CD4-positive, alpha-beta T cell treated with Interleukin-10 for 1 hour (primary cell): Measurements from ENCODE around the gene MAP6D1.

Experiments used
- DNase-seq: peaks from one replicate; pipeline ENCODE4 v3.0.0-alpha.2; 2020

Gene MAP6D1

GRCh38 chr3:183825456-183826161 is at the start of gene MAP6D1:
TSS of gene MAP6D1 (minus strand) at chr3:183825577. CDS start at chr3:183825547, 30 bp downstream.
- DNase-seq = peak; percentile 54

GRCh38 chr3:183873914-183874313 is 48.5 kb upstream of the MAP6D1 start:
- no peak for DNase-seq

- DNase-seq = no peak
These were observed 46.2 kb upstream of the MAP6D1 start for GRCh38 chr3:183871541-183871940.

- no peak for DNase-seq
These were observed 45.2 kb upstream of the MAP6D1 start for GRCh38 chr3:183870563-183870962.

GRCh38 chr3:183868796-183869195 is 43.4 kb upstream of the MAP6D1 start:
- DNase-seq = no peak

- no peak for DNase-seq
These were observed 37.2 kb upstream of the MAP6D1 start for GRCh38 chr3:183862610-183863009.

GRCh38 chr3:183857863-183858262 is 32.5 kb upstream of the MAP6D1 start:
- no peak for DNase-seq

- DNase-seq = no peak
These were observed 29.1 kb upstream of the MAP6D1 start for GRCh38 chr3:183854318-183855035.

GRCh38 chr3:183845608-183846288 is 20.4 kb upstream of the MAP6D1 start:
- no peak for DNase-seq

GRCh38 chr3:183845090-183845489 is 19.7 kb upstream of the MAP6D1 start:
- DNase-seq = no peak

GRCh38 chr3:183844606-183845005 is 19.2 kb upstream of the MAP6D1 start:
- no peak for DNase-seq

GRCh38 chr3:183839751-183840150 is 14.4 kb upstream of the MAP6D1 start:
- DNase-seq = no peak

GRCh38 chr3:183837894-183838293 is 12.5 kb upstream of the MAP6D1 start:
- DNase-seq = no peak

GRCh38 chr3:183837390-183837789 is 12.0 kb upstream of the MAP6D1 start:
- DNase-seq = no peak

- no peak for DNase-seq
These were observed 8.1 kb upstream of the MAP6D1 start for GRCh38 chr3:183833516-183833915.

GRCh38 chr3:183830187-183830586 is 4.8 kb upstream of the MAP6D1 start:
- DNase-seq = no peak

GRCh38 chr3:183829466-183829865 is 4.1 kb upstream of the MAP6D1 start:
- no peak for DNase-seq

GRCh38 chr3:183828538-183828870 is 3.1 kb upstream of the MAP6D1 start:
- DNase-seq = no peak

GRCh38 chr3:183827809-183828537 is 2.6 kb upstream of the MAP6D1 start:
- no peak for DNase-seq

GRCh38 chr3:183826448-183827250 is 1.3 kb upstream of the MAP6D1 start:
- no peak for DNase-seq

GRCh38 chr3:183824761-183825455 is 469 bp downstream of the MAP6D1 start:
- peak; percentile 15 for DNase-seq

- DNase-seq = no peak
These were observed 1.4 kb downstream of the MAP6D1 start for GRCh38 chr3:183823963-183824362.
